Keratinocyte (primary cell): ENCODE data around the gene PLEKHA6.

Experiments used
- EZH2 ChIP-seq: IDR thresholded peaks from one replicate; pipeline ENCODE4 v1.6.1; 2012; ENCODE audit warnings: inconsistent platforms, mild to moderate bottlenecking, low read length, moderate library complexity
- TF ChIP-seq, protein P1 (sequence below), 3 experiments: IDR thresholded peaks in 1 of 3; conservative IDR thresholded peaks in 1 of 3; optimal IDR thresholded peaks in 1 of 3; 2 replicates in 2 of 3; 3 replicates in 1 of 3; pipeline versions ENCODE3 to v1.5.1; 2011; ENCODE audit warnings: low read length in 3 of 3, mild to moderate bottlenecking in 3 of 3, moderate library complexity in 2 of 3, control low read depth in 1 of 3, inconsistent platforms in 1 of 3; ENCODE audit not compliant: insufficient read depth in 2 of 3; ENCODE audit errors: extremely low read depth in 1 of 3

DNA sequence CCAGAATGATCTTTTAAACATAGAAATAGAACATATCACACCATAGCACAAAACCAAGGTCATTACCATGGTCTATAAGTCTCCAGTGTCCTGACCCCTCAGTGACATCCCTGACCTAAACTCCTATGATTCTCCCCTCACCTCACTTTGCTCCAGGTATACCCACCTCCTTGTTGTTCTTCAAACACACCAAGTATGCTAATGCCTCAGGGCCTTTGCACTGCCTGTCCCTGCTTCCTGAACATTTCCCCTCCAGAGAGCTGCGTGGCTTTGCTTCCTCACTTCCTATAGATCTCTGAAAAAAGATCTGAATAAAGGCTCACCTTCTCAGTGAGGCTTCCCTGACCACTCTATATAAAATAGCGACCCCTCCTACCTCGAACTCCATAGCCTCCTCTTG is 147.0 kb downstream of the PLEKHA6 start:
- TF ChIP-seq, protein P1, sequence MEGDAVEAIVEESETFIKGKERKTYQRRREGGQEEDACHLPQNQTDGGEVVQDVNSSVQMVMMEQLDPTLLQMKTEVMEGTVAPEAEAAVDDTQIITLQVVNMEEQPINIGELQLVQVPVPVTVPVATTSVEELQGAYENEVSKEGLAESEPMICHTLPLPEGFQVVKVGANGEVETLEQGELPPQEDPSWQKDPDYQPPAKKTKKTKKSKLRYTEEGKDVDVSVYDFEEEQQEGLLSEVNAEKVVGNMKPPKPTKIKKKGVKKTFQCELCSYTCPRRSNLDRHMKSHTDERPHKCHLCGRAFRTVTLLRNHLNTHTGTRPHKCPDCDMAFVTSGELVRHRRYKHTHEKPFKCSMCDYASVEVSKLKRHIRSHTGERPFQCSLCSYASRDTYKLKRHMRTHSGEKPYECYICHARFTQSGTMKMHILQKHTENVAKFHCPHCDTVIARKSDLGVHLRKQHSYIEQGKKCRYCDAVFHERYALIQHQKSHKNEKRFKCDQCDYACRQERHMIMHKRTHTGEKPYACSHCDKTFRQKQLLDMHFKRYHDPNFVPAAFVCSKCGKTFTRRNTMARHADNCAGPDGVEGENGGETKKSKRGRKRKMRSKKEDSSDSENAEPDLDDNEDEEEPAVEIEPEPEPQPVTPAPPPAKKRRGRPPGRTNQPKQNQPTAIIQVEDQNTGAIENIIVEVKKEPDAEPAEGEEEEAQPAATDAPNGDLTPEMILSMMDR (optimal IDR thresholded peaks at IDR 0.05 in 1 of 3, IDR thresholded peaks at IDR 0.05 in 1 of 3, conservative IDR thresholded peaks at IDR 0.05 in 1 of 3; ENCODE audit: extremely low read depth in 1 of 3, insufficient read depth in 2 of 3, low read length in 3 of 3), result no peak
- TF ChIP-seq EZH2, result no peak
